ENCODE results near the gene IFT80.

IFT80 gene

DNA sequence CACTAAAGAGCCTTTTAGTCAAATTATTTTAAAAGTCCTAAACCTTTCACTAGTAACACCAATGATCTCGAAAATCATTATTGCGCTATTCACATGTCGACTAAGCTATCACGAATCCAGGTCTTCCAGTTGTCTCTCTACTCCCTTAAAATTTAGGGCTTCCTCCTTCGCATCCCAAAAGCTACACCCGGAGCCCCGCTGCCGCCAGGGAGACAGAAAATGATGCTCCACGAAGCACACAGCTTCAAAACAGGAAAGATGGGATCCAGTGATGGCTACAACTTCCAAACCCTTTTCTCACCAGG is 253 bp downstream of the IFT80 start:
- peaks cover 16 to 28% of the 10 kb centered on the region in 2 donors for H3K27me3 ChIP-seq (ENCODE audit: control insufficient read depth in 1 of 2, insufficient read depth in 2 of 2, low read length in 2 of 2)
- H3K4me1 ChIP-seq (ENCODE audit: insufficient read depth, low read length), result peaks cover 23% of the 10 kb centered on the region
- H3K4me3 ChIP-seq (ENCODE audit: low read depth in 1 of 2, low read length in 2 of 2), result peak overlapping the region; percentile 82 to 96

DNA sequence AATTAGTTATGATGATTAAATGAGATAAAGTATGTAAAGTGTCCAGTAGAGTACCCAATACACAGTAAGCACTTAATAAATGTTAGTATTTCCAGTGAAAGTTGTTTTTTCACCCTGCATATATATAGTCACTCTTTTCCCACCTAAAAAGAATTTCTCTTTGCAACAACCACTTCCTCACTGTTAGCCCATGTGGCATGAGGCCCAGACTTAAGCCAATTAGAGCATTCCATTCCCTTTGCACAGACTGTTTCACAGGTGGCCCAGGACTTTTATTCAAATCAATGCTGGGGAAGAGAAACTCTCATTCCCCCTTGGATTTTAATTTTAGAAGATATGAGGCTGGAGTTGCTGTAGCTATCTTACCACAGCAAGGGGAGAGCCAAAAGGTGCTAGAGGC is 3.7 kb downstream of the IFT80 start:
- H3K27ac ChIP-seq (ENCODE audit: low read depth, low read length), result no peak overlapping the region

More for the DNA sequence above, 253 bp downstream of the IFT80 start:
- Histone ChIP-seq H3K36me3 (ENCODE audit: insufficient read depth, low read length) (no peaks in the 10 kb centered on the region), H3K9ac (ENCODE audit: low read length) (peak overlapping the region; percentile 77), H3K9me3 (ENCODE audit: low read length) (no peaks in the 10 kb centered on the region), H3K27ac (ENCODE audit: low read depth, low read length) (peak overlapping the region; percentile 90)

DNA sequence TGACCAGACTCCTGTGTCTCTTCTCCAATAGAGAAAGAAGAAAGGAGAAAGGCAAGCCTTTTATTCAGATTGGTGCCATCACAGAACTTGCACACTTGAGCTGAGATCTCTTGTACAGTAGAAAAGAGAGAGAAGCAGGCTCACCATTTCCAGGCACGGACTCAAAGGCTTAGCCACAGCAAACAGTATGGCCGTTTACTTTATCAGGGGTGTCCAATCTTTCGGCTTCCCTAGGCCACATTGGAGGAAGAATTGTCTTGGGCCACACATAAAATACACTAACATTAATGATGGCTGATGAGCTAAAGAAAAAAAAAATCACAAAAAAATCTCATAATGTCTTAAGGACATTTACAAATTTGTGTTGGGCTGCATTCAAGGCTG is 5.0 kb downstream of the IFT80 start:
- no peaks in the 10 kb centered on the region for H3K9me3 ChIP-seq (ENCODE audit: low read length)
- H3K4me3 ChIP-seq (ENCODE audit: low read depth in 1 of 2, low read length in 2 of 2), result no peak overlapping the region
- no peaks in the 10 kb centered on the region for H3K36me3 ChIP-seq (ENCODE audit: insufficient read depth, low read length)
- no peaks in the 10 kb centered on the region for H3K27me3 ChIP-seq (ENCODE audit: control insufficient read depth in 1 of 2, insufficient read depth in 2 of 2, low read length in 2 of 2)
- peaks cover 7% of the 10 kb centered on the region for H3K4me1 ChIP-seq (ENCODE audit: insufficient read depth, low read length)
- H3K27ac ChIP-seq (ENCODE audit: low read depth, low read length), result no peak overlapping the region
- H3K9ac ChIP-seq (ENCODE audit: low read length), result no peak overlapping the region

More for the DNA sequence above, 3.7 kb downstream of the IFT80 start:
- Histone ChIP-seq H3K9ac (ENCODE audit: low read length) (no peak overlapping the region), H3K4me3 (ENCODE audit: low read depth in 1 of 2, low read length in 2 of 2) (no peak overlapping the region), H3K9me3 (ENCODE audit: low read length) (no peaks in the 10 kb centered on the region), H3K27me3 (ENCODE audit: control insufficient read depth in 1 of 2, insufficient read depth in 2 of 2, low read length in 2 of 2) (no peaks in the 10 kb centered on the region), H3K36me3 (ENCODE audit: insufficient read depth, low read length) (no peaks in the 10 kb centered on the region), H3K4me1 (ENCODE audit: insufficient read depth, low read length) (peaks cover 10% of the 10 kb centered on the region)

DNA sequence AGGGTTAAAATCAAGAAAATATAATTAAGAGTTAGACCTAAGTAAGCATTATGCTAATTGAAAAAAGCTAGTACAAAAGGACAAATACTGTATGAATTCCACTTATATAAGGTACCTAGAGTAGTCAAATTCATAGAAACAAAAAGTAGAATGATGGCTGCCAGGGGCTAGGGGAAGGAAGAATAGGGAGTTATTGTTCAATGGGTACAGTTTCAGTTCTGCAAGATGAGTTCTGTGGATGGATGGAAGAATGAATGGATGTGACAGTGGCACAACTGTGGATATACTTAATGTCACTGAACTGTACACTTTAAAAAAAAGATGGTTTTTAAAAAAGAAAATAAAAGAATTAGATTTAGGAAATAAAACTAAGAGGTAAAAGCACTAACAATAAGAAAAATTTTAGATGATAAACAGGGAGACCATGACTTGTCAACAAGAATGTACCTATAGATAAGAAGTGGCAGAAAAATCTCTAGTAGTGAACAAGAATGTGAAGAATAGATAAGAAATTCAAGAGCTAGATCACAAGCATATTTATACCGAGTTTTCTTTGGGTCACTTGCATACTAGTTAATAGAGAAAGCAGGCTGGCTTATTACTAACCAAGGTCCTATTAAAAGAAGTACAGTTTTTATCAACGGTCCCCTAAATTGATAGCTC is 5.5 kb downstream of the IFT80 start:
- Histone ChIP-seq H3K27me3 (ENCODE audit: control insufficient read depth in 1 of 2, insufficient read depth in 2 of 2, low read length in 2 of 2) (no peaks in the 10 kb centered on the region), H3K4me3 (ENCODE audit: low read depth in 1 of 2, low read length in 2 of 2) (no peak overlapping the region), H3K9ac (ENCODE audit: low read length) (no peak overlapping the region), H3K36me3 (ENCODE audit: insufficient read depth, low read length) (no peaks in the 10 kb centered on the region), H3K27ac (ENCODE audit: low read depth, low read length) (no peak overlapping the region), H3K4me1 (ENCODE audit: insufficient read depth, low read length) (peaks cover 6% of the 10 kb centered on the region), H3K9me3 (ENCODE audit: low read length) (no peaks in the 10 kb centered on the region)

DNA sequence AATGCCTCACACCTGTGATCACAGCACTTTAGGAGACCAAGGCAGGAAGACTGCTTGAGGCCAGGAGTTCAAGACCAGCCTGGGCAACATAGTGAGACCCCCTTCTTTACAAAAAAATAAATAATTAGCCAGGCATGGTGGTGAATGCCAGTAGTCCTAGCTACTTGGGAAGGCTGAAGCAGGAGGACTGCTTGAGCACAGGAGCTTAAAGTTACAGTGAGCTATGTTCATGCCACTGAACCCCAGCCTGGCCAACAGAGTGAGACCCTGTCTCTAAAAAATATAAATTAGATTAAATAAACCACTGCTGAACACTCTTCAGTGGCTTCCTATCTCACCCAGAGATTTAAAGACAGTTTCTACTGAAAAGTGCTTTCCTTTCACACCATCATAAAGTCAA is 6.2 kb downstream of the IFT80 start:
- Histone ChIP-seq H3K27ac (ENCODE audit: low read depth, low read length) (no peak overlapping the region), H3K4me1 (ENCODE audit: insufficient read depth, low read length) (no peaks in the 10 kb centered on the region), H3K27me3 (ENCODE audit: control insufficient read depth in 1 of 2, insufficient read depth in 2 of 2, low read length in 2 of 2) (no peaks in the 10 kb centered on the region), H3K9me3 (ENCODE audit: low read length) (no peaks in the 10 kb centered on the region), H3K36me3 (ENCODE audit: insufficient read depth, low read length) (no peaks in the 10 kb centered on the region), H3K4me3 (ENCODE audit: low read depth in 1 of 2, low read length in 2 of 2) (no peak overlapping the region), H3K9ac (ENCODE audit: low read length) (no peak overlapping the region)

DNA sequence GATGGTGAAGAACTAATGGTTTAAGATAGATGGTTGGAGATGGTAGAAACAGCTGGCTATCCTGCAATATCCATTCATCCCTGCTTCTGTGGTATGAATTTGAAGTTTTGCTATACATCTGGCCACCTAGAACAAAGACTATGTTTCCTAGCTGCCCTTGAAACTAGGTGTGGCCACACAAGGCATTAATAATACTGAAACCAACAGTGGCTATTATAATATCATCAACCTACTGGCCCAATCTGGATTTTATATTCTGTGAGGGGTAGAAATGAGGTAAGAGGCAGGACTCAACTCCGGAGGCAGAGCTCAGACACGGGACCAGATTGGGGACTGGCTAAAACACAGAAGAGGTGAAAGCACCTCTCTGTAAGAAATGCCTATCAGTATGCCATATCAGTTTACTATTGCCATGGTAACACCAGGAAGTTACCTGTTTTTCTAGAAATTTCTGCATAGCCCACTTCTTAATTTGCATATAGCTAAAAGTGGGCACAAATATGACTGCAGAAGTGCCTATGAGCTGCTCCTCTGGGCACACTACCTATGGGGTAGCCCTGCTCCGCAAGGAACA is 8.4 kb downstream of the IFT80 start:
- H3K4me3 ChIP-seq (ENCODE audit: low read depth in 1 of 2, low read length in 2 of 2), result no peak overlapping the region

DNA sequence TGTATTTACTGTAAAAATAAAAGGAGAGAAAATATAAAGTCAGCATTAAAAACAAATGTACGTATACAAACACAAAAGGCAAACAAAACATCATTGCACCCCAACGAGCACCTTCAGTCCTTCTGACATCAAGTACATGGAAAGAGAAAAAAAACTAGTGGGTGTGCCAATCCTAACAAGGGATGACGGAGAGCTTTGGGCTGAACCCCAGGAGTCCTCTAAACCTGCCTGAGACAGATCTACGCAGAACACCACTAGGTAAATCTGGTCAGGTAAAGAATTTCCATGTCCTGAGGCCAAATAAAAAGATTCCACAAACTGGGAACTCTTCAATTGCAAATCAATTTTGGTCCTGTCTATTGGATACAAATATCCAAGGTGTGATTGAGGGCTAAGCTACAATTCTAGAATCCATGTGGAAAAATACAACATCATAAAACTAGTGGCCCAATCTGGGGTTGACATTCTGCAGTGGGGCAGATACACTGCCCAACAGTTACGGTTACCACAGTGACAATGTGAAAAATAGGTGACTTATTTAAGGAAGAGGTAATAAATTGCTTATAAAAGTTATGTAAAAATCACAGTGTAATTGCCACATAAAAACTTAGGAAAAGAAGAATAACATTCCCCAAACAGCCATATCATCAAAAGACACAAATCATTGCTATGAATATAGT is 14.2 kb downstream of the IFT80 start:
- no peak overlapping the region for H3K27ac ChIP-seq (ENCODE audit: low read depth, low read length)
- H3K4me3 ChIP-seq (ENCODE audit: low read depth in 1 of 2, low read length in 2 of 2), result no peak overlapping the region
- no peaks in the 10 kb centered on the region for H3K36me3 ChIP-seq (ENCODE audit: insufficient read depth, low read length)
- H3K9me3 ChIP-seq (ENCODE audit: low read length), result no peaks in the 10 kb centered on the region
- H3K9ac ChIP-seq (ENCODE audit: low read length), result no peak overlapping the region
- no peaks in the 10 kb centered on the region for H3K4me1 ChIP-seq (ENCODE audit: insufficient read depth, low read length)
- H3K27me3 ChIP-seq (ENCODE audit: control insufficient read depth in 1 of 2, insufficient read depth in 2 of 2, low read length in 2 of 2), result no peaks in the 10 kb centered on the region

More for the DNA sequence above, 8.4 kb downstream of the IFT80 start:
- Histone ChIP-seq H3K4me1 (ENCODE audit: insufficient read depth, low read length) (no peaks in the 10 kb centered on the region), H3K27me3 (ENCODE audit: control insufficient read depth in 1 of 2, insufficient read depth in 2 of 2, low read length in 2 of 2) (no peaks in the 10 kb centered on the region), H3K36me3 (ENCODE audit: insufficient read depth, low read length) (no peaks in the 10 kb centered on the region), H3K9me3 (ENCODE audit: low read length) (no peaks in the 10 kb centered on the region), H3K9ac (ENCODE audit: low read length) (no peak overlapping the region), H3K27ac (ENCODE audit: low read depth, low read length) (no peak overlapping the region)

DNA sequence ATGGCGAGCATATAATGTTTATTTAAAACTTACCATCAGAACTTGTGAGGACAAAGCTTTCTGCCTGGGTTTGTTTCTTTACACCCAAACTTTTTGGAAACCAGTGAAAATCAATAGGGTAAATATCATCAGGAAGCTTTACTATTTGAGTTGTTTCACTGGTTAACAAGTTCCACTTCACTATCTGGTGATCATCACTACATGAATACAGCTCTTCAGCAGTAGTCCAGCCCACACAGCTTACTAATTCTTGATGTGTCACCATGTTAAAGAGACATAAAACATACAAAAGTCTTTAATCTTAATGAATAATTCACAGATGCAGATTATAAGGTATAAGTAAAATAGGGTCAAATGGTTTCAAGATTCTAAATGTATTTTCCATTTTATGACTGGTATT is 17.6 kb downstream of the IFT80 start:
- Histone ChIP-seq H3K27ac (ENCODE audit: low read depth, low read length) (no peak overlapping the region), H3K4me1 (ENCODE audit: insufficient read depth, low read length) (no peaks in the 10 kb centered on the region), H3K4me3 (ENCODE audit: low read depth in 1 of 2, low read length in 2 of 2) (no peak overlapping the region), H3K27me3 (ENCODE audit: control insufficient read depth in 1 of 2, insufficient read depth in 2 of 2, low read length in 2 of 2) (no peaks in the 10 kb centered on the region), H3K9me3 (ENCODE audit: low read length) (no peaks in the 10 kb centered on the region), H3K9ac (ENCODE audit: low read length) (no peak overlapping the region), H3K36me3 (ENCODE audit: insufficient read depth, low read length) (peaks cover 5% of the 10 kb centered on the region)

DNA sequence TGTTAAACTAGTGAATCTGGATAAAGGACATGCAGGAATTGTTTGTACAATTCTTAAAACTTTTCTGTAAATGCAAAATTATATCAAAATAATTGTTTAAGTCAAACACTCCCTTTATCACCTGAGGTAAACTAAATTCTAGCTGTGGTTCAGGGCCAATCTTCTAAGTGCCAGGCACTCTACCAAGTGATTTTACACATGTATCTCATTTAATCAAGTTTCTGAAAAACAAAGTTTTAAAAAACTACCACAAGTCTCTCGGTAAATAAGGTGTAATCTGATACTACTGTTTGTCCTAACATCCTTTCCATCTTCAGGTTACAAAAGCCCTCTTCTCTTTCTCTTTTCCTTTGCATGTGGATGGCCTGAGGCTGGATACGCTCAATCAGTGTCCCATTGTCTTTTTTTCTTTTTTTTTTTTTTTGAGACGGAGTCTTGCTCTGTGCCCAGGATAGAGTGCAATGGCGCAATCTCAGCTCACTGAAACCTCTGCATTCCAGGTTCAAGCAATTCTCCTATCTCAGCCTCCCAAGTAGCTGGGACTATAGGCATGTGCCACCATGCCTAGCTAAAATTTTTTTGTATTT is 19.3 kb downstream of the IFT80 start:
- no peaks in the 10 kb centered on the region for H3K27me3 ChIP-seq (ENCODE audit: control insufficient read depth in 1 of 2, insufficient read depth in 2 of 2, low read length in 2 of 2)
- H3K4me1 ChIP-seq (ENCODE audit: insufficient read depth, low read length), result no peaks in the 10 kb centered on the region
- no peaks in the 10 kb centered on the region for H3K9me3 ChIP-seq (ENCODE audit: low read length)
- no peak overlapping the region for H3K9ac ChIP-seq (ENCODE audit: low read length)
- H3K27ac ChIP-seq (ENCODE audit: low read depth, low read length), result no peak overlapping the region
- H3K4me3 ChIP-seq (ENCODE audit: low read depth in 1 of 2, low read length in 2 of 2), result no peak overlapping the region
- H3K36me3 ChIP-seq (ENCODE audit: insufficient read depth, low read length), result peaks cover 9% of the 10 kb centered on the region

DNA sequence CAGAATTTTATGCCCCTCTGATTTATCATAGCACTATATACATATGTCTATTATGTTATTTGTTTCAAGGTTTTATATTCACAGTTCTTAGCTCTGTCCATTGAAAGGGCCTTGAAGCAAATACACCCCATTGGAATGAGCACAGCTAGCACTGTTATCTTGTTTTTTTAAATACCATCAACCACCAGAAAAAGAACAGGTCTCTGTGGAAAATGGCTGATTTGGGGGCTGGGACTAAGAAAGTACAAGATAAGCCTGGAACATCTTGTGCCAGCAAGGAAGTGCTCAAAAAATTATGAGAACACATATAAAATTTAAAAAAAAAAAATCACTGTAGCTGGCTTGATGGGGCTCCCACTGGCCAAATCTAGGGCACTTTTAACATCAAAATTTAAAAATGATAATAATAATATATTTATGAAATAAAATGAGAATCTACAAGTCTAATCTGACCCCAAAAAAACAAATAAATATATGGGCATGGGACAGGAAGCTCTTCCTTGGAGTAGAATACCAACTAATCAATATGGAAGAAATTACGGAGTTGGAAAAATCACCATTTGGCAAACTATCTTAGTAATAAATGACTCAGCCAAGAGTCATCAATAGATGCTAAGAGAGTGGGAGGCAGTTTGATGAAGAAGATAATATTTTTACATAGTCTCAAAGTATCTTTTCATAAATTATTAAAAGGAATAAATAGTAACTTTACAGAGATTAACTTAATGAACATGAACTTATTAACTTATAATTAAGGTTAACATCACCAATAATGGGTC is 20.5 kb downstream of the IFT80 start:
- H3K9ac ChIP-seq (ENCODE audit: low read length), result no peak overlapping the region
- no peaks in the 10 kb centered on the region for H3K9me3 ChIP-seq (ENCODE audit: low read length)
- no peaks in the 10 kb centered on the region for H3K4me1 ChIP-seq (ENCODE audit: insufficient read depth, low read length)
- peaks cover 15% of the 10 kb centered on the region for H3K36me3 ChIP-seq (ENCODE audit: insufficient read depth, low read length)
- H3K4me3 ChIP-seq (ENCODE audit: low read depth in 1 of 2, low read length in 2 of 2), result no peak overlapping the region
- H3K27ac ChIP-seq (ENCODE audit: low read depth, low read length), result no peak overlapping the region
- H3K27me3 ChIP-seq (ENCODE audit: control insufficient read depth in 1 of 2, insufficient read depth in 2 of 2, low read length in 2 of 2), result no peaks in the 10 kb centered on the region

DNA sequence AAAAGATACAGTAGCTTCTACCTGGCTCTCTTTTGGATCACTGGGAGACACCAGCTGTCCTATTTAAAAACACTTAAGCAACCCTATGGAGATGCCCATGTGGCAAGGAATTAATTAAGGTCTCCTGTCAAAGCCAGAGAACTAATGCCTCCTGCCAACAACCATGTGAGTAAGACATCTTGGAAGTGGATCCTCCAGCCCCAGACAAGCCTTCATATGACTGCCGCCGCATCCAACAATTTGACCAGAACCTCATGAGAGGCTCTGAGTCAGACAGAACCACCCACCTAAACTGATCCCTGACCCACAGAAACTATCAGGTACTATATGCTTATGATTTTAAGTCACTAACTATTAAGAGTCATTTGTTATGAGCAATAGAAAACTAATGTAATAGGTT is 22.3 kb downstream of the IFT80 start:
- H3K9me3 ChIP-seq (ENCODE audit: low read length), result no peaks in the 10 kb centered on the region
- H3K36me3 ChIP-seq (ENCODE audit: insufficient read depth, low read length), result peaks cover 15% of the 10 kb centered on the region
- no peak overlapping the region for H3K9ac ChIP-seq (ENCODE audit: low read length)
- no peaks in the 10 kb centered on the region for H3K4me1 ChIP-seq (ENCODE audit: insufficient read depth, low read length)
- H3K4me3 ChIP-seq (ENCODE audit: low read depth in 1 of 2, low read length in 2 of 2), result no peak overlapping the region
- H3K27ac ChIP-seq (ENCODE audit: low read depth, low read length), result no peak overlapping the region
- no peaks in the 10 kb centered on the region for H3K27me3 ChIP-seq (ENCODE audit: control insufficient read depth in 1 of 2, insufficient read depth in 2 of 2, low read length in 2 of 2)

All from muscle layer of colon (tissue), 2 donors.